Umbilical cord (tissue), 2 donors: ENCODE data around the gene LGI1. TPM values are rescaled to one million over a fixed set of nuclear protein-coding genes. Genes with fewer than 3 reads are reported as not detected.

Experiments
- DNase-seq: peaks from one replicate; pipeline ENCODE4 v3.0.0-alpha.2; 2015; ENCODE audit warnings: low spot score
- total RNA-seq: library from RNA; depleted of rRNA; stranded (reverse); fragments of >200 nt; gene quantifications from one replicate; pipeline ENCODE4 v1.2.3, GENCODE V29; 2014; ENCODE audit warnings: low replicate concordance; ENCODE audit not compliant: insufficient read depth

LGI1 gene
- total RNA-seq, 1 donor from 2014 or later, result 9.4 TPM

GRCh38 chr10:93755443-93756116 is 2.2 kb upstream of the LGI1 start:
- no peak for DNase-seq

- no peak for DNase-seq
These were observed 1.6 kb upstream of the LGI1 start for GRCh38 chr10:93756118-93756517.

- DNase-seq, result peak; percentile 33
These were observed 600 bp upstream of the LGI1 start for GRCh38 chr10:93757136-93757535.

GRCh38 chr10:93758508-93758885 is 761 bp downstream of the LGI1 start:
- no peak for DNase-seq

- DNase-seq, result no peak
These were observed 1.2 kb downstream of the LGI1 start for GRCh38 chr10:93758891-93759410.

- no peak for DNase-seq
These were observed 2.8 kb downstream of the LGI1 start for GRCh38 chr10:93760490-93760889.

- peak; percentile 43 for DNase-seq
These were observed 5.2 kb downstream of the LGI1 start for GRCh38 chr10:93762979-93763391.

- no peak for DNase-seq
These were observed 9.2 kb downstream of the LGI1 start for GRCh38 chr10:93766918-93767317.

GRCh38 chr10:93767724-93768399 is 10.1 kb downstream of the LGI1 start:
- no peak for DNase-seq

- no peak for DNase-seq
These were observed 11.2 kb downstream of the LGI1 start for GRCh38 chr10:93768892-93769291.

- DNase-seq, result no peak
These were observed 13.6 kb downstream of the LGI1 start for GRCh38 chr10:93771354-93771753.

GRCh38 chr10:93773120-93773519 is 15.4 kb downstream of the LGI1 start:
- no peak for DNase-seq

GRCh38 chr10:93773705-93774104 is 16.0 kb downstream of the LGI1 start:
- no peak for DNase-seq

- DNase-seq, result no peak
These were observed 17.6 kb downstream of the LGI1 start for GRCh38 chr10:93775356-93775755.

GRCh38 chr10:93777092-93777491 is 19.4 kb downstream of the LGI1 start:
- no peak for DNase-seq

- no peak for DNase-seq
These were observed 26.3 kb downstream of the LGI1 start for GRCh38 chr10:93784059-93784458.

GRCh38 chr10:93788413-93789208 is 30.9 kb downstream of the LGI1 start:
- no peak for DNase-seq

- DNase-seq, result no peak
These were observed 32.7 kb downstream of the LGI1 start for GRCh38 chr10:93790439-93790838.

- DNase-seq, result no peak
These were observed 38.4 kb downstream of the LGI1 start for GRCh38 chr10:93796167-93796566.

- DNase-seq, result no peak
These were observed 40.1 kb downstream of the LGI1 start for GRCh38 chr10:93797825-93798224.

- no peak for DNase-seq
These were observed 41.5 kb downstream of the LGI1 start for GRCh38 chr10:93799155-93799708.

- no peak for DNase-seq
These were observed 46.5 kb downstream of the LGI1 start for GRCh38 chr10:93804200-93804599.
